Activated naive CD8-positive, alpha-beta T cell treated with anti-CD3 and anti-CD28 coated beads, Interleukin-2, amount 50 U/mL, for 24 hours (primary cell): ENCODE results near the gene GASK1A.
A peak's percentile ranks its signal among the peaks of the same experiment; 100 is the strongest.
"Not testable (repeated sequence)": the region's sequence is repeated elsewhere in the genome, so short reads cannot be mapped to it uniquely, and the experiment has no call there.

Experiments used
- ATAC-seq: fragments of 150-1000 bp; cut with Tn5 transposase; one replicate; pipeline ENCODE4 v1.10.0; 2021
- DNase-seq: peaks from one replicate; pipeline ENCODE4 v3.0.0; 2021
- H3K27ac Mint-ChIP-seq: one replicate; pipeline ENCODE4 v1.8.0; 2021; ENCODE audit warnings: mild to moderate bottlenecking, mixed read lengths
- H3K27me3 Mint-ChIP-seq: one replicate; pipeline ENCODE4 v1.8.0; 2021; ENCODE audit warnings: mixed read lengths
- H3K36me3 Mint-ChIP-seq: one replicate; pipeline ENCODE4 v1.8.0; 2021; ENCODE audit warnings: low read depth, mixed read lengths
- H3K4me1 Mint-ChIP-seq: one replicate; pipeline ENCODE4 v1.8.0; 2021; ENCODE audit warnings: mixed read lengths
- H3K4me3 Mint-ChIP-seq: one replicate; pipeline ENCODE4 v1.8.0; 2021; ENCODE audit warnings: mild to moderate bottlenecking, moderate library complexity, mixed read lengths
- H3K9me3 Mint-ChIP-seq: one replicate; pipeline ENCODE4 v1.8.0; 2021; ENCODE audit warnings: mixed read lengths

GASK1A gene

GRCh38 chr3:43043071-43043766 lies 64.1 kb downstream of the GASK1A start:
- Mint-ChIP-seq H3K27ac (no peak overlapping the region), H3K36me3 (no peaks in the 10 kb centered on the region), H3K4me1 (peaks cover 7% of the 10 kb centered on the region), H3K27me3 (no peaks in the 10 kb centered on the region), H3K4me3 (no peak overlapping the region), H3K9me3 (peaks cover 21% of the 10 kb centered on the region)
- ATAC-seq (peak; percentile 49), DNase-seq (no peak)

DNA sequence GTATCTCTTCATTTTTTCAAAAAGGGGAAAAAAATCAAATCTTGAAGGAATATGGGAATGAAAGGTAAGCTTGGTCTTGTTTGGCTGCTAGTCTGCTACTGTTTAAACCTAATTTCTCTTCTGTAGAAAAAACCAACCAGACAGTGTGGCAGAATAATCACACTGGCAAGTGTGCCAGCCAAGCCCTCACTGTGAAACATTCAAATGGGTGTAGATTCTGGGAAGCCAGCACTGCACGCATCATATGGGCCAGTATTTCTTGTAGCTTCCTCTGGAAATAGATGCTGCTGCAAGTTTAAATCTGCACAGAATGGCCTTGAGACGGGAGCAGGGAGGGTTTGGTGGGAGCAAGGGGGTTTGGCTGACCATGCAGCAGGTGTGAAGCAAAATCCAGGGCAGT lies 64.7 kb downstream of the GASK1A start:
- no peak overlapping the region for H3K27ac Mint-ChIP-seq
- H3K4me1 Mint-ChIP-seq: peaks cover 2% of the 10 kb centered on the region
- H3K4me3 Mint-ChIP-seq: no peak overlapping the region

DNA sequence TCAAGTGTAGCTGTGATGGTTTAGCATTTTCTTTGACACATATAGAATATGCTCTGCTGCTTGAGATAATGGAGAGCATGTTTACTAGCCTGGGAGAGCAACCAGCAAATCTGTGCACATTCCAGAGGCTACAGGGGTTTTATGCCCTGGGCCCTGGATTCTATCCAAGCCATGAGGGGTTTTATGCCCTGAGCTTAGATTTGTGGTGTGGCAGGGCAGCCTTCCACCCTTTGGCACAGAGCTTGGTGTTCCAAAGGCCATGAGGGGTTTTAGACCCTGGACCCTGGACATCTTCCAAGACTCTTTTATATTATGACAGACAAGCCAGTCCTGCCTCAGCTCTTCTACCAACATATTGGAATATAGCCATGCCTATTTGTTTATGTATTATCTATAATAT lies 66.0 kb downstream of the GASK1A start:
- H3K27me3 Mint-ChIP-seq, H3K4me1 Mint-ChIP-seq, H3K4me3 Mint-ChIP-seq, DNase-seq, ATAC-seq, H3K36me3 Mint-ChIP-seq, H3K27ac Mint-ChIP-seq: not testable (repeated sequence)
- H3K9me3 Mint-ChIP-seq: peaks cover 27% of the 10 kb centered on the region

More for the DNA sequence above, 64.7 kb downstream of the GASK1A start:
- no peak for DNase-seq
- H3K9me3 Mint-ChIP-seq: peaks cover 23% of the 10 kb centered on the region
- H3K36me3 Mint-ChIP-seq: no peaks in the 10 kb centered on the region
- H3K27me3 Mint-ChIP-seq: no peaks in the 10 kb centered on the region
- ATAC-seq: no peak

GRCh38 chr3:43046583-43046982 lies 67.5 kb downstream of the GASK1A start:
- no peak overlapping the region for H3K27ac Mint-ChIP-seq
- ATAC-seq (no peak), DNase-seq (no peak)
- no peak overlapping the region for H3K4me3 Mint-ChIP-seq
- peaks cover 37% of the 10 kb centered on the region for H3K9me3 Mint-ChIP-seq
- H3K4me1 Mint-ChIP-seq: no peaks in the 10 kb centered on the region
- H3K27me3 Mint-ChIP-seq: no peaks in the 10 kb centered on the region
- no peaks in the 10 kb centered on the region for H3K36me3 Mint-ChIP-seq

DNA sequence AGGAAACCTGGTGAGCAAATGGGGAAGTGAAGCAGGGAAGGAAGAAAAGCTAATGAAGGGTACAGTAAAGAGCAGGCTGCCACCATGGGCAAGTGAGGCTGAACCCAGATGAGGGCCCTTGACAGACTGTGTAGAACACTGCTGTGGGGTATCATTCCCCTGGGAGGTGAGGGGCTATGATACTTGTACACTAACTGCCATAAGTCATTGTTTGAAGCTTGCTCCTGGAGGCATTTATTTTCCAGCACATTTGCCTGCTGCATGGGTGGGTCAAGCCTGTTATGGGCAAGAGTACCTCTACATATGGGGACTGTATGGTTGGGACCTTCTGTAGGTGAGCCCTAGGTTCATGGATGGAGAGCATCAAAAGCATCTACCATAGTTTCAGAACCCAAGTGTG lies 69.4 kb downstream of the GASK1A start:
- no peaks in the 10 kb centered on the region for H3K27me3 Mint-ChIP-seq
- DNase-seq (no peak), ATAC-seq (no peak)
- no peak overlapping the region for H3K4me3 Mint-ChIP-seq
- peaks cover 42% of the 10 kb centered on the region for H3K9me3 Mint-ChIP-seq
- H3K4me1 Mint-ChIP-seq: no peaks in the 10 kb centered on the region
- no peaks in the 10 kb centered on the region for H3K36me3 Mint-ChIP-seq
- no peak overlapping the region for H3K27ac Mint-ChIP-seq

DNA sequence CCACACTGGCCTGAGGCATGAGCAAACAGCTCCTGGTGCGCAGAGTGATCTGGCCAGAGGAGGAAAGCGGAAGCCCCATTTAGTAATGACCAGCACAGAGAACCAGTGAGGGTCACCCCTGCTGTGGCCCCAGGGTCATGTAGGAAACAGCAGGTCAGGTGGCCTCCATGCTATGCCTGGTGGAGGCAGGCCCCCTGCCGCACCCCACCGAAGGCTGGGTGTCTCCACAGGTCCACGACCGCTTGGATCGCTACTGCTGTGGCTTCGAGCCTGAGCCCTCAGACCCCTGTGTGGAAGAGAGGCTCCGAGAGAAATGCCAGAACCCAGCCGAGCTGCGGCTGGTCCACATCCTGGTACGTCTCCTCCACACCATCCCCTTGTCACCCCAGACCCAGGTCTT lies 74.2 kb downstream of the GASK1A start:
- ATAC-seq: no peak
- no peaks in the 10 kb centered on the region for H3K36me3 Mint-ChIP-seq
- no peak for DNase-seq
- H3K9me3 Mint-ChIP-seq: peaks cover 20% of the 10 kb centered on the region
- no peak overlapping the region for H3K4me3 Mint-ChIP-seq
- H3K27me3 Mint-ChIP-seq: no peaks in the 10 kb centered on the region
- H3K4me1 Mint-ChIP-seq: no peaks in the 10 kb centered on the region
- no peak overlapping the region for H3K27ac Mint-ChIP-seq

- ATAC-seq (no peak), DNase-seq (no peak)
- Mint-ChIP-seq H3K27me3 (no peaks in the 10 kb centered on the region), H3K9me3 (peaks cover 16% of the 10 kb centered on the region), H3K36me3 (no peaks in the 10 kb centered on the region), H3K4me3 (no peak overlapping the region), H3K4me1 (no peaks in the 10 kb centered on the region), H3K27ac (no peak overlapping the region)
Measured at GRCh38 chr3:43054754-43055153, 75.6 kb downstream of the GASK1A start.

- H3K9me3 Mint-ChIP-seq: peaks cover 12% of the 10 kb centered on the region
- ATAC-seq: no peak
- H3K4me1 Mint-ChIP-seq: peaks cover 4% of the 10 kb centered on the region
- DNase-seq: no peak
- no peaks in the 10 kb centered on the region for H3K27me3 Mint-ChIP-seq
- H3K36me3 Mint-ChIP-seq: no peaks in the 10 kb centered on the region
- no peak overlapping the region for H3K27ac Mint-ChIP-seq
- no peak overlapping the region for H3K4me3 Mint-ChIP-seq
Measured at GRCh38 chr3:43055393-43055792, 76.3 kb downstream of the GASK1A start.

DNA sequence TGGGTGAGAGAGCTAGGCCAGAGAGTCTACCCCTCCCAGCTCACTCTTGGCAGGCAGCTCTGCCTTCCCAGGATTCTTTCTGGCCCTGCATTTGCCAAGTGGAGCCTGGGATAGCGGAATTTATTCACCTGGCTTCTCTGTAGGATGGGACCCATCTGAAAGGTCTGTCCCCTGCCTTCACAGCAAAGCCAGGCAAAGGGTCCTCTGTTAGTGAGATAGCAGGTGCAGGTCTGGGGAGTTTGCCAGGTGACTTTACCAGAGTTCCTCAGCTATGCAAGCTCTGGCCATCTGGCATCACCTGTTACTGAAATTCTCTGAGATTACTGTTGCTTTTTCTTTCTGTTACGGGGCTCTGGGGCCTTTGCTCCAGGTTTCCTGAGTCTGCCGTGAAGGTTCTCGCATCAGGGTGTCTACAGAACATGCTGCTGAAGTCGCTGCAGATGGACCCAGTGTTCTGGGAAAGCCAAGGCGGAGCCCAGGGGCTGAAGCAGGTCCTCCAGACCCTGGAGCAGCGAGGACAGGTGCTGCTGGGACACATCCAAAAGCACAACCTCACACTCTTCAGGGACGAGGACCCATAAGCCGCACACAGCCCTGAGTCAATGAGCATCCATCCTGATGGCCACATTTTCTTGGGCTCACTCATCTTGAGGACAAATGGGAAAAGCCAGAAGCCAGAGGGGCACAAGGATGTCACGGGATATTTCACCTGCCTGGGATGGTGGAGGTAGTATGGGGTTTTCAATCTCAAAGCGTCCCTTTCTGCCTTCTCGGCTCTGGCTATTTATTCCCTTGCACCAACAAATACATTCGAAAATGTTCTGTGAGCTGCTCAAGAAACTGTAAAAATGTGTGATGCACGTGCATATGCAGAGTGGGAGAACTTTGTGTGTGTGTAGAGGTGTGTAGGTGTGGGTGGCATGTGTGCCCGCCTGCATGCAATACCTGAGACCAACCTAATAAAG lies 77.0 kb downstream of the GASK1A start:
- Mint-ChIP-seq H3K4me1 (peaks cover 10% of the 10 kb centered on the region), H3K27me3 (no peaks in the 10 kb centered on the region), H3K27ac (no peak overlapping the region), H3K4me3 (no peak overlapping the region), H3K9me3 (peaks cover 5% of the 10 kb centered on the region), H3K36me3 (no peaks in the 10 kb centered on the region)
- DNase-seq (no peak), ATAC-seq (no peak)

- no peaks in the 10 kb centered on the region for H3K36me3 Mint-ChIP-seq
- no peak overlapping the region for H3K27ac Mint-ChIP-seq
- no peaks in the 10 kb centered on the region for H3K9me3 Mint-ChIP-seq
- no peak for DNase-seq
- H3K27me3 Mint-ChIP-seq: no peaks in the 10 kb centered on the region
- ATAC-seq: no peak
- H3K4me1 Mint-ChIP-seq: peaks cover 13% of the 10 kb centered on the region
- H3K4me3 Mint-ChIP-seq: no peak overlapping the region
Measured at GRCh38 chr3:43059456-43059855, 80.3 kb downstream of the GASK1A start.

DNA sequence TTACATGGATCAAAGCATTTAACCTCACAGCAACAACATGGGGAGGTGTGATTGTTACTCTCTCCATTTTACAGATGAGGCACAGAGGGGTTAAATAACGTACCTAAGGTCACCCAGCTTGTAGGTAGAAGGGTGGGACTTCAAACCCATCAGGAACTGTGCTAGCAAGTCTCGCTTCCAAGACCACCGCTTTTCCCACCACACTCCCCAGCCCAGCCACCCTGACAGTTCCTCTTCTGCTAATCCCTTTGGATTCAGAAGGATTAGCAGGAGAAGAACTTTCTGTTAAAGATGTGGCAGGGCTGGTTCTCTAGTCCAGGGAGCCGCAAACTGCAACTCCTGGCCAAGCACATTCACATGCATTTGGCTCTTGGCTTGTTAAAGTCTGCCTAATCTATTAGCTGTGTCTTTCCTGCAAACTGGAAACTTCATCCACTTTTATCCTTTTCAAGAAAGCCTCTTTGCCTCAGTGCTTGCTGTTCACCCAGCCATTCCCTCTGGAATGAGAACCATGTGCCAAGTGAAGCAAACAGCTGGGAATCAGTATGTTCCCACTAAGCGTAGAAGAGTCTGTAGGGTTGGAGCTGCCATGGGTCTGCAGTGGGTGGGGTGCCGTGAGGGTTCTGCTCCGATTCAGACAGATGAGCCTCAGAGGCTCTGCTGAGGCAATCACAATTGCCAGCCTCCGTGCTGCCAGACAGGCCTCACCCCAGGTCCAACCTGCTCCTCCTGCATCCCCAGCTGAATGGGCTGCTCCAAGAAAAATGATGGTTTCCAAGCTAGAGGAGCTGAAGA lies 82.2 kb downstream of the GASK1A start:
- Mint-ChIP-seq H3K4me1 (peaks cover 13% of the 10 kb centered on the region), H3K27me3 (no peaks in the 10 kb centered on the region), H3K27ac (no peak overlapping the region), H3K4me3 (no peak overlapping the region), H3K36me3 (no peaks in the 10 kb centered on the region), H3K9me3 (no peaks in the 10 kb centered on the region)
- ATAC-seq (no peak), DNase-seq (no peak)

- Mint-ChIP-seq H3K27me3 (no peaks in the 10 kb centered on the region), H3K27ac (no peak overlapping the region)
- no peak for ATAC-seq
Measured at GRCh38 chr3:43062040-43062563, 83.0 kb downstream of the GASK1A start.

DNA sequence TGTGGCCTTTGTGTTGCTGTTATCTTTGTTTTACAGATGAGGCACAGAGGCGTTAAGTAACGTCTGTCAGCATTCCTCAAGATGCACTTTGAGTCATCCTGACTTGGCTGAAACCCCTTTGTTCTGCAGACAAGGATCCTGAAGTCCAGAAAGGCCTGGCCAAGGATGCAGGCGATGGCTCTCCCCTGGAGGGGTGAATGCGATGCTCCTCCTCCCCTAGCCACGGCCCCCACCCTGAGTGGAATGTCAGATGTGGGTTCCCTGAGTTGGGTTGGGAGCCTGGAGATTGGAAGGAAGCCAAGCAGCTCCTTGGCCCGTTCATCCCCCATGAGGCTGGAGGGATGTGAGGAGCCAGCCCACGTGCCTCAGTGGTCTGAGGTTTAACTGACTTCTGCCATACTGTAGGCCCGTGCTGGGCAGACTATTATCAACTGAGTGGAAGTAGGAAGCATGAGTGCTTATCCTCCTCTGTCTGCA lies 83.5 kb downstream of the GASK1A start:
- Mint-ChIP-seq H3K27ac (no peak overlapping the region), H3K4me1 (peaks cover 13% of the 10 kb centered on the region), H3K27me3 (no peaks in the 10 kb centered on the region), H3K36me3 (no peaks in the 10 kb centered on the region), H3K4me3 (no peak overlapping the region), H3K9me3 (no peaks in the 10 kb centered on the region)
- ATAC-seq (no peak), DNase-seq (no peak)

More at GRCh38 chr3:43062040-43062563, 83.0 kb downstream of the GASK1A start:
- Mint-ChIP-seq H3K9me3 (no peaks in the 10 kb centered on the region), H3K4me3 (no peak overlapping the region), H3K4me1 (peaks cover 13% of the 10 kb centered on the region), H3K36me3 (no peaks in the 10 kb centered on the region)
- no peak for DNase-seq

- DNase-seq (no peak), ATAC-seq (no peak)
- Mint-ChIP-seq H3K4me3 (no peak overlapping the region), H3K9me3 (no peaks in the 10 kb centered on the region), H3K27ac (no peak overlapping the region), H3K27me3 (no peaks in the 10 kb centered on the region), H3K4me1 (peaks cover 13% of the 10 kb centered on the region), H3K36me3 (no peaks in the 10 kb centered on the region)
Measured at GRCh38 chr3:43063114-43063513, 84.0 kb downstream of the GASK1A start.
